Naive thymus-derived CD8-positive, alpha-beta T cell (primary cell): ENCODE measurements around the gene UTP20. TPM values are rescaled to one million over a fixed set of nuclear protein-coding genes. Genes with fewer than 3 reads are reported as not detected.

Source experiments
- ATAC-seq, 2 donors: fragments of 150-1000 bp; cut with Tn5 transposase in 1 of 2; sonication (Bioruptor Pico), chemical (Tn5 transposase) in 1 of 2; 1 replicate in 1 of 2; 2 replicates in 1 of 2; pipeline ENCODE4 v1.10.0; 2021; ENCODE audit warnings: mild to moderate bottlenecking in 2 of 2, moderate library complexity in 2 of 2
- POLR2A ChIA-PET: fragments of 350-600 bp; sonication (Branson Sonifier 250); formaldehyde crosslinking; loops from one replicate; lab custom pipeline; 2021; ENCODE audit warnings: antibody characterized with exemption; lab: Charles Lee
- DNase-seq, 10 donors: peaks; one replicate each; pipeline versions ENCODE4 v3.0.0 to v3.0.0-alpha.2; 2020 to 2022
- H3K27ac Mint-ChIP-seq, 10 donors: one replicate each; pipeline ENCODE4 v1.8.0; 2020 to 2022; ENCODE audit warnings: mild to moderate bottlenecking in 10 of 10, mixed read lengths in 10 of 10, moderate library complexity in 4 of 10, inconsistent platforms in 1 of 10
- H3K27me3 Mint-ChIP-seq, 5 donors: one replicate each; pipeline ENCODE4 v1.8.0; 2021 to 2022; ENCODE audit warnings: mixed read lengths in 5 of 5
- H3K36me3 Mint-ChIP-seq, 3 donors: one replicate each; pipeline ENCODE4 v1.8.0; 2020 to 2022; ENCODE audit warnings: mixed read lengths in 3 of 3, mild to moderate bottlenecking in 2 of 3, inconsistent platforms in 1 of 3
- H3K4me1 Mint-ChIP-seq, 4 donors: one replicate each; pipeline ENCODE4 v1.8.0; 2021 to 2022; ENCODE audit warnings: mixed read lengths in 4 of 4
- H3K4me3 Mint-ChIP-seq, 10 donors: one replicate each; pipeline ENCODE4 v1.8.0; 2020 to 2022; ENCODE audit warnings: mild to moderate bottlenecking in 10 of 10, mixed read lengths in 10 of 10, moderate library complexity in 6 of 10, inconsistent platforms in 1 of 10
- H3K9me3 Mint-ChIP-seq, 9 donors: one replicate each; pipeline ENCODE4 v1.8.0; 2020 to 2022; ENCODE audit warnings: mixed read lengths in 9 of 9, mild to moderate bottlenecking in 3 of 9, inconsistent platforms in 1 of 9, moderate library complexity in 1 of 9
- polyA plus RNA-seq, 3 donors: library from polyadenylated mRNA; unstranded; fragments of 300-500 nt; fragmentation: Illumina TruSeq; gene quantifications; one replicate each; pipeline ENCODE4 v1.2.3, GENCODE V29; 2021
- total RNA-seq, 8 experiments: library from RNA in 2 of 8; stranded (reverse) in 2 of 8; gene quantifications; one replicate each; pipeline ENCODE4 v1.2.3 and lab custom pipeline; 2021 to 2026

Gene UTP20
- total RNA-seq (10 to 100 TPM; 16.6 to 17.2 TPM), polyA plus RNA-seq (1 to 10 TPM; 5.0 to 6.3 (median 5.2) TPM), total RNA-seq (lab: John Stamatoyannopoulos, UW) (55.8 to 322 (median 67.9) reads per million in 6 experiments)

DNA sequence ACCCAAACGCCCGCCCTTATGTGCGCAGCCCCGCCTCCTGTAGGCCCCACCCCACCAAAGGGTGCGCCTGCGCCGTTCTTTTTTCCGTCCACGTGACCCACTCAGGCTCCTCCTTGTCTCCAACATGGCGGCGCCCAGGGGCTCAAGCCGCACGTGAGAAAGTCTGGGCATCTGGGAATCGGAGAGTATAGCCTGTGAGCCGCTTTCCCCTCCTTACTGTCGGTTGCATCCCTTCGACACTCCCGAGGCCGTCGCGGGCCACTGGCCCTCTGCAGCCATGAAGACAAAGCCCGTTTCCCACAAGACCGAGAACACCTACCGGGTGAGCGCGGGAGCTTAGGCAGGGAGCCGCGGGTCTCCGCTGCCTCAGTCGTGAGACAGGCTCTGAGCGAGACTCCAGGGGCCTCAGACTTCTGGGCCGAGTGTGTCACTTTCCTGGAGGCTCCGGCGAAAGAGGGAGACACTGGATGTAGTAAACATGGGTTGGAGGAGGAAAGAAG lies at the start of gene UTP20:
Gene UTP20 (plus strand): TSS at position 100 of the 500 bp plus-strand sequence. CDS start 178 bp downstream, at position 278.
- peak within 1 kb of the TSS; percentile 84 to 95 (median 92) for H3K27ac Mint-ChIP-seq
- H3K4me1 Mint-ChIP-seq = peaks cover 8 to 19% (median 14%) of the 10 kb centered on the region in 4 donors
- peaks cover 0 to 27% (median 2%) of the 10 kb centered on the region in 3 donors for H3K36me3 Mint-ChIP-seq
- ATAC-seq (peak; percentile 99), DNase-seq (peak; percentile 86 to 96 (median 94))
- peaks cover 1 to 18% (median 15%) of the 10 kb centered on the region in 5 donors for H3K27me3 Mint-ChIP-seq
- no peaks in the 10 kb centered on the region for H3K9me3 Mint-ChIP-seq
- POLR2A ChIA-PET = interaction anchor here (0.7 to 0.8 kb wide), 2 partner anchors 13 to 127 kb away, joined by 4 read pairs; partner anchors contain the start of gene ARL1
- H3K4me3 Mint-ChIP-seq = peak within 1 kb of the TSS; percentile 91 to 98 (median 95)

DNA sequence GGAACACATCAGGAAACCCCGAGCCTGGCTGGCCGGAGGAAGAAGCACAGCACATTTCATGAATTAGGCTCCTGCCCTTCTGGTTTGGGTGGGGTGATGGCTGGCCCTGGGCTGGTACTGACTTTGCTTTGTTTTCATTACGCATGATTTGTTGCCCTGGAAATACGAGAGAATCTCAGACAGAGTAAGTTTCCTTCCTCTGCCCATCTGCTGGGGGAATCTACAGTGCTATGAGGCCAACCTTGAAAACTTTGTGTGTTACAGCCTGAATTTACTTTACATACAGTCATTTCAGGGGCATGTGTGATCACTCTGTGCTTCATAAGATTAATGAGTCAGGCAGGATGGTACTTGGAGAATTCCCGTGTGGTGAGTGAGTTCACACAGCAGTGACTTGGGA lies 49.4 kb upstream of the UTP20 start:
- POLR2A ChIA-PET = no interaction called here
- Mint-ChIP-seq H3K27ac (no peak overlapping the region), H3K4me3 (no peak overlapping the region), H3K27me3 (peaks cover 6 to 21% (median 8%) of the 10 kb centered on the region in 5 donors), H3K9me3 (no peaks in the 10 kb centered on the region), H3K36me3 (no peaks in the 10 kb centered on the region), H3K4me1 (no peaks in the 10 kb centered on the region)
- ATAC-seq (no peak), DNase-seq (no peak)

DNA sequence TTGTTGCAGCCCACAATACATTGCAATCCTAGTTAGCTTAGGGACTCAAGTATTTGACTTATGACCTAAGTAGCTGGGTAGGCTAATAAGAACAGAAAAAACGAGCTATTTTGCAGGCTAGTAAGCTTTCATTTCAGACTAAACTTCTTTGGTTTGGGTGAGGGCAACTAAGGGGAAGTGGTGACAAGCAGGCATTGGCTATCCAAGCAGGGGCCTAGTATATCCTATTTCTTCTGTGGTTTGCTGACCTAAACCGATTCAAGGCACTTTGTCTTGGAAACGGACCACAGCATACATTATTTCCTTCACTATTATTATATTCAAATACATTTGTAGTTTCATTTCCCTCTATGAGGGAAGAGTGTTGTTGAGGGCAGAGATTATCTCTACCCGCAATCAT lies 48.3 kb upstream of the UTP20 start:
- Mint-ChIP-seq H3K9me3 (no peaks in the 10 kb centered on the region), H3K27ac (no peak overlapping the region), H3K4me1 (no peaks in the 10 kb centered on the region), H3K4me3 (no peak overlapping the region), H3K36me3 (no peaks in the 10 kb centered on the region), H3K27me3 (peaks cover 5 to 16% (median 6%) of the 10 kb centered on the region in 5 donors)
- DNase-seq = no peak
- POLR2A ChIA-PET = no interaction called here
- ATAC-seq = no peak

DNA sequence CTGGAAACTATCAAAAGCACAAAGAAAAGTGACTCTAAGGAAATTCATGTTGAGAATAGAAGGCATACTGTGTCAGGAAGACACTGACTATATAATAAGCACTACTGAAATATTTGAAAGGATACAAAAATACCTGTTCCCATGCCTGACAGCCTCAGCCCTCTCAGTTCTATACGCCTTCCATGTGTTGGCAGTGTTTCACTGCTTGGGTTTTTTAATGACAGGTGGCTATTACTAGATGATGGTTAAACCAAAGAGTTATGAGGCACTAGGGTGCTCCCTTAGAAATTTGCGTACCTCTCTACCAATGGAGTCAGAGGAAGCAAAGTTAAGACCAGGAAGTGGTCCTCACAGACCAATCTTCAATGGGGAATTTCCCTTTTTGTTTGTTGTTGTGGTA lies 44.2 kb upstream of the UTP20 start:
- Mint-ChIP-seq H3K27me3 (peaks cover 6 to 30% (median 9%) of the 10 kb centered on the region in 5 donors), H3K4me1 (no peaks in the 10 kb centered on the region), H3K4me3 (no peak overlapping the region), H3K27ac (no peak overlapping the region), H3K9me3 (peaks cover 0 to 4% (median 0%) of the 10 kb centered on the region in 9 donors), H3K36me3 (peaks cover 0 to 7% (median 0%) of the 10 kb centered on the region in 3 donors)
- DNase-seq = no peak
- no peak for ATAC-seq
- POLR2A ChIA-PET = no interaction called here

DNA sequence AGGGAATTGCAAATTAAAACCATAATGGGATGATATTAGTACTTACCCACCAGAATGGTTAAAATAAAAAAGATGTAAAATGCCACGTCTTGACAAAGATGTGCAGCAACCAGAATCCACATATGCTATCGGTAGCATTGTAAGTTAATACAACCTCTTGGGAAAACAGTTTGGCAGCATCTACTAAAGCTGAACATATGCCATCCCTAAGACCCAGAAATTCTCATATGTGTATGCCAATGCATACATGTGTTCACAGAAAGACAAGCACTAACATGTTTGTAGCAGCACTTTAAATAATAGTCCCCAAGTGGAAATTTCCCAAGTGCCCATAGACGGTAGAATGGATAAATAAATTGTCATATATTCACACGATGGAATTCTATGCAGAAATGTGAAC lies 41.6 kb upstream of the UTP20 start:
- ATAC-seq (no peak), DNase-seq (no peak)
- Mint-ChIP-seq H3K9me3 (peaks cover 0 to 4% (median 0%) of the 10 kb centered on the region in 9 donors), H3K27me3 (peaks cover 5 to 20% (median 6%) of the 10 kb centered on the region in 5 donors), H3K4me1 (no peaks in the 10 kb centered on the region), H3K36me3 (peaks cover 0 to 7% (median 0%) of the 10 kb centered on the region in 3 donors), H3K27ac (no peak overlapping the region), H3K4me3 (no peak overlapping the region)
- POLR2A ChIA-PET = no interaction called here

DNA sequence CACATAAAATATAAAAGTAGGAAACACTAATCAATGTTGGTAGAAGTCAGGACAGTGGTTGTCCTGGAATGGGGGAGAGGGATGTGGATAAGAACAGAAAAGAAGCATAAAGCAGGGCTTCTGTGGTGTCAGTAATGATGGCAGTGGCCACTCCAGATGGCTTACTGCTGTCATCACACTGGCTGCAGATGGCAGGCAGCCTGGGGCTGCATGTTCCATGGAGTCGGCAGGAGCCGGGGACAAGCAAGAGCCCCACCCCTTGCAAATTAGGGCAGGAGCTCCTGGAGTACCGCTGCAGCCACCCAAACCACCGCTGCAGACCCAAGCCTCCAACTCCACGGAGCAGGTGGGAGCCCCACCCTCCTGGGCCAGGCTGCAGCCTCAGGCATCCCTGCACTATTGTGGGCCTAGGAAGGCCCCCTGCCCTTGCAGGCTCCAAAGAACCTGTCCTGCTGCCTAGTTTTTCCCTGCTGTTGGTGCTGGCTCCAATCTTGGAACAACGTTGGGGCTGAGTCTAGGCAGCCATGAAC lies 41.0 kb upstream of the UTP20 start:
- Mint-ChIP-seq H3K4me1 (no peaks in the 10 kb centered on the region), H3K27ac (no peak overlapping the region), H3K4me3 (no peak overlapping the region), H3K9me3 (peaks cover 0 to 4% (median 0%) of the 10 kb centered on the region in 9 donors), H3K27me3 (peaks cover 4 to 20% (median 6%) of the 10 kb centered on the region in 5 donors), H3K36me3 (peaks cover 0 to 7% (median 0%) of the 10 kb centered on the region in 3 donors)
- DNase-seq (no peak), ATAC-seq (no peak)
- POLR2A ChIA-PET = no interaction called here

DNA sequence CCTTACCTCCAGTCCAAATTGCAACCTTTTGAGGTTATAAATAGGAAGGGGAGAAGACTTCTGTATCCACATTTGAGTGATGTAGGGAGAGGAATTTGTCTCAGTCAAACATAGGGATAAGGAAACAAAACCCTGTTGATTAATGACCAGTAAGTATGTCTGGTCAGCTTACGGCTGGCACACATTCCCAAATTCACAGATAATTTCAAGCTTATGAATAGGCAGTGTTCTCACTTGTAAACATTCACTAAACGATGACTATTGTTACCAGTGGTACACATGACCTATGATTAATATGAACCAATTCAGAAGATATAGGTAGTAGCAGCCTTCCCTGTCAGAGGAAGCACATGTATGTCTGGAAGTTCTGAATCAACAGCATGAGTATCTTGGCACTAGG lies 36.8 kb upstream of the UTP20 start:
- Mint-ChIP-seq H3K4me3 (no peak overlapping the region), H3K9me3 (peaks cover 0 to 4% (median 0%) of the 10 kb centered on the region in 9 donors), H3K27me3 (peaks cover 3 to 9% (median 6%) of the 10 kb centered on the region in 5 donors), H3K4me1 (no peaks in the 10 kb centered on the region), H3K36me3 (peaks cover 0 to 7% (median 0%) of the 10 kb centered on the region in 3 donors), H3K27ac (no peak overlapping the region)
- no peak for DNase-seq
- ATAC-seq = no peak
- POLR2A ChIA-PET = no interaction called here

DNA sequence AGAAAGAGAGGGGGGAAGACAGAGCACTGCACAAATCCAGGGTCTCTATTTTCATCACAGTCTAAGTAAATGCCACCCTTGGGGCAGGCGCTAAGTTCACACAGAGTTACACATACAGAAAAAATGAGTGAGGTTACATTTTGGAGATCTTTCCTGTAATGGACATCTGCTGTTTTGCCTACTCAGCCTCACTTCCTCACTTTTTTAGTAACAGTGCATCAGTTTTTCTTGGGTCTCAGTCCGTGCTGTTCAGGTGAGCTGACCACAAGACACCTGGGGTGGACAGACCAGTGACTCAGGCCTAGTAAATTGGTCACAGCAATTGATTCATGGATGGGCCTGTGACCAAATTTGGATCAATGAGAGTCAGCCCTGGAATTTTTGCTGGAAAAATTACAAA lies 36.3 kb upstream of the UTP20 start:
- Mint-ChIP-seq H3K27ac (no peak overlapping the region), H3K9me3 (peaks cover 0 to 2% (median 0%) of the 10 kb centered on the region in 9 donors), H3K27me3 (peaks cover under 1 to 5% (median 2%) of the 10 kb centered on the region in 5 donors), H3K36me3 (peaks cover 0 to 2% (median 0%) of the 10 kb centered on the region in 3 donors), H3K4me1 (no peaks in the 10 kb centered on the region), H3K4me3 (no peak overlapping the region)
- DNase-seq (no peak), ATAC-seq (no peak)
- POLR2A ChIA-PET = no interaction called here

DNA sequence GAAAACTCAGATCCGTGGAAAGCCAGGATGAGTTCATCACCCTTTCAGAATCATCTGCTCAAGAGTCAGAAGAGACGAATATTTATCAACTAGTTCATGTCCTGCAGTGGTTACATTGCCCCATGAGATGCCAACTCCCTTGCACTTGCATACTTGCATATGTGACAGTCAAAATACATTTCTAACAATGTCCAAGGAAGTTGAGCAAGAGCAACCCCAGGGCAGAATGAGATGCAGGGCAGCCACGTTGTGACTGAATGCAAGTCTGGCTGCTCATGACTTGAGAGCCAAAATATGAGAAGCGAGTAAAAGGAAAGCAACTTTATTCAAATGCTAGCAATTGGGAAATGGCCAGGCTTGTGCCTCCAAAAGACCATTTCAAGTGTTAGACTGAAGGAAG lies 23.6 kb upstream of the UTP20 start:
- Mint-ChIP-seq H3K36me3 (peaks cover 0 to 6% (median 0%) of the 10 kb centered on the region in 3 donors), H3K9me3 (peaks cover 0 to 5% (median 0%) of the 10 kb centered on the region in 9 donors), H3K4me3 (no peak overlapping the region), H3K27ac (no peak overlapping the region), H3K27me3 (peaks cover 5 to 14% (median 8%) of the 10 kb centered on the region in 5 donors), H3K4me1 (no peaks in the 10 kb centered on the region)
- ATAC-seq (no peak), DNase-seq (no peak)
- POLR2A ChIA-PET = no interaction called here

DNA sequence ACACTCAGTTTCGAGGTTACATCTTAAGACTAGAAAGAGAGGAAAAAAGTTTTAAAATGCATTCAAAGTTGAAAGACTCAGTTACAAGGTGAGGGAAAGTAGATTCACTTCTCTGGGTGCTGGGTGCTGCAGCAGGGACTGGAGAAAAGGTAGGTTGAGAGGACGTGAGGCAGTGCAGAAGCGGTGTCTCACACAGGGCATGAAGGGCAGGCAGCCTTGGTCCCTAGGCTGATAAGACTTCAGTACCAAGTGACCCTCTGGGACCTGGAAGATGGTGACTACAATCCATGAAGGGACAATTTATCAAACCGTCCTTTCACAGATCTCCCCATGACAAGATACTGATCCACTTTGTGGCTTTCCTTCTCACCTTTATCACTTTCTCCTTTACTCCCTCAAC lies 22.5 kb upstream of the UTP20 start:
- Mint-ChIP-seq H3K27ac (no peak overlapping the region), H3K9me3 (peaks cover 0 to 5% (median 0%) of the 10 kb centered on the region in 9 donors), H3K4me3 (no peak overlapping the region), H3K27me3 (peaks cover 5 to 12% (median 8%) of the 10 kb centered on the region in 5 donors), H3K36me3 (peaks cover 0 to 6% (median 0%) of the 10 kb centered on the region in 3 donors), H3K4me1 (no peaks in the 10 kb centered on the region)
- POLR2A ChIA-PET = no interaction called here
- no peak for DNase-seq
- ATAC-seq = no peak

DNA sequence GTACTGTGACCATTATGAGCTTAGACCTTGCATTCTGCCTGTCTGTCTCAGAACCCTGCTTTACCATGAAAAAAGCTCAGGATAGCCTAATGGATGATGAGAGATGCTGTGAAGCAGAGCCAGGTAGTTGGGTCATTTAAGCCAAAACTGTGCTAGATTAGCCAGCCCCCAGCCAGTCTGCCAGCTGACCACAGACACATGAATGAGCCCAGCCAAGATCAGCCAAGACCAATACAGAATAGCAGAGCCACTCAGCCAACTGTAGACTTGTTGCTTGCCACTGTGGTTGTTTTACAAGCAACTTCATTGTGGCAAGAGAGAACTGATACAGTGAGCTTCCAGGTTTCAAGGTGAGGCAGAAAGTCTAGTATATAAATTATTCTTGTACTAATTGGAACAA lies 12.8 kb upstream of the UTP20 start:
- POLR2A ChIA-PET = no interaction called here
- Mint-ChIP-seq H3K27ac (no peak overlapping the region), H3K4me1 (no peaks in the 10 kb centered on the region), H3K27me3 (peaks cover 16 to 72% (median 29%) of the 10 kb centered on the region in 5 donors), H3K9me3 (peaks cover 0 to 9% (median 3%) of the 10 kb centered on the region in 9 donors), H3K4me3 (no peak overlapping the region), H3K36me3 (peaks cover 0 to 8% (median 0%) of the 10 kb centered on the region in 3 donors)
- ATAC-seq (no peak), DNase-seq (no peak)

DNA sequence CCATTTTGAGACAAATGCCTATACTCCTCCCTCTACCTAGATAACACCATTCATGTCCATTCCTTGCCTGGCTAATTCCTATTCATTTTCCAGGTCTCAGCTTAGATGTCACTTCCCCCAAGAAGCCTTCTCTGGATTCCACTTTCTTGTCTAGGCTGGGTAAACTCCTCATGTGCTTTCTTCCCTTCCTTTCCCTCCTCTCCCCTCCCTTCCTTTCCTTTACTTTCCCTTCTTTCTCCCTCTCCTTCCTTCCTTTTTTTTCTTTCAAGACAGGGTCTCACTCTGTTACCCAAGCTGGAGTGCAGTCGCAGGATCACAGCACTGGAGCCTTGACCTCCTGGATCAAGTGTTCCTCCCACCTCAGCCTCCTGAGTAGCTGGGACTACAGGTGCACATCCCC lies 3.5 kb upstream of the UTP20 start:
- H3K9me3 Mint-ChIP-seq = no peaks in the 10 kb centered on the region
- ATAC-seq (no peak), DNase-seq (no peak)
- H3K27ac Mint-ChIP-seq = no peak overlapping the region
- peaks cover 0 to 9% (median 4%) of the 10 kb centered on the region in 4 donors for H3K4me1 Mint-ChIP-seq
- H3K4me3 Mint-ChIP-seq = no peak overlapping the region
- H3K36me3 Mint-ChIP-seq = no peaks in the 10 kb centered on the region
- POLR2A ChIA-PET = no interaction called here
- peaks cover 5 to 35% (median 15%) of the 10 kb centered on the region in 5 donors for H3K27me3 Mint-ChIP-seq

DNA sequence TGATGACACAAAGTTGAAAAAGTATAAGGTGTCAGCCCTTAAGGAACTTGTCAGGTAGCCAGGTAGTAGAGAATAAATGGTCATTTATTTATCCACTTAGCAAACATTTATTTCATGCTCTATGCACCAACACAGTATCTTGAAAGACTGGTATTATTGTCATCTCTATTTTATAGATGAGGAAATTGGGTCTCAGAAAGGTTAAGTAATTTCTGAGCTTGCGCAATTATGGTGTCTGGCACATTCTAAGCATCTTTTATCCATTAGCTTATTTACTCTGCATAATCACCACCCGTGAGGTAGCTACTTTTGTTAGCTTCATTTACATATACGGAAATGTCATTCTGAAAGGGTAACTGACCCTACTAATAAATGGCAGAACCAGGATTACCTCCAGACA lies 2.5 kb upstream of the UTP20 start:
- POLR2A ChIA-PET = no interaction called here
- H3K27ac Mint-ChIP-seq = no peak overlapping the region
- no peaks in the 10 kb centered on the region for H3K9me3 Mint-ChIP-seq
- no peak for ATAC-seq
- peaks cover 0 to 8% (median 2%) of the 10 kb centered on the region in 3 donors for H3K36me3 Mint-ChIP-seq
- peak overlapping the region in 1 of 10 donors; percentile 1 for H3K4me3 Mint-ChIP-seq
- no peak for DNase-seq
- H3K4me1 Mint-ChIP-seq = peaks cover 5 to 16% (median 9%) of the 10 kb centered on the region in 4 donors
- H3K27me3 Mint-ChIP-seq = peaks cover 5 to 26% (median 15%) of the 10 kb centered on the region in 5 donors
